Trophoblast cell (in vitro differentiated cells and primary cell): ENCODE results near the gene PRR23B.

ENCODE experiments used
- DNase-seq, 2 donors: peaks; one replicate each; pipeline ENCODE4 v3.0.0-alpha.2; 2016
- H2AFZ ChIP-seq: 2 replicates; pipeline ENCODE4 v1.6.1; 2013; ENCODE audit warnings: low read length, moderate library complexity, mild to moderate bottlenecking; ENCODE audit not compliant: insufficient read depth, poor library complexity
- H2AK5ac ChIP-seq: 2 replicates; pipeline ENCODE4 v1.6.1; 2013; ENCODE audit warnings: mild to moderate bottlenecking, low read length
- H2BK120ac ChIP-seq: 2 replicates; pipeline ENCODE4 v1.6.1; 2013; ENCODE audit warnings: low read length, mild to moderate bottlenecking, moderate library complexity; ENCODE audit not compliant: insufficient read depth, poor library complexity
- H2BK12ac ChIP-seq: 2 replicates; pipeline ENCODE4 v1.6.1; 2013; ENCODE audit warnings: mild to moderate bottlenecking, low read length, moderate library complexity
- H2BK5ac ChIP-seq: 2 replicates; pipeline ENCODE4 v1.6.1; 2013; ENCODE audit warnings: low read length, low read depth, moderate library complexity, mild to moderate bottlenecking; ENCODE audit not compliant: poor library complexity
- H3K14ac ChIP-seq: 2 replicates; pipeline ENCODE4 v1.6.1; 2013; ENCODE audit warnings: mild to moderate bottlenecking, low read length
- H3K18ac ChIP-seq: 2 replicates; pipeline ENCODE4 v1.6.1; 2013; ENCODE audit warnings: mild to moderate bottlenecking, low read length
- H3K23ac ChIP-seq: 2 replicates; pipeline ENCODE4 v1.6.1; 2013; ENCODE audit warnings: low read length
- H3K27ac ChIP-seq: 2 replicates; pipeline ENCODE4 v1.5.1; 2013; ENCODE audit warnings: low read depth, mild to moderate bottlenecking, inconsistent platforms, low read length, moderate library complexity
- H3K27me3 ChIP-seq: 2 replicates; pipeline ENCODE4 v1.6.1; 2013; ENCODE audit warnings: inconsistent platforms, mild to moderate bottlenecking, low read length, moderate library complexity; ENCODE audit not compliant: insufficient read depth
- H3K36me3 ChIP-seq, 2 experiments: 1 replicate in 1 of 2; 2 replicates in 1 of 2; pipeline ENCODE4 v1.6.1; 2013; ENCODE audit warnings: low read length in 2 of 2, mild to moderate bottlenecking in 2 of 2, moderate library complexity in 1 of 2; ENCODE audit not compliant: insufficient read depth in 2 of 2, control insufficient read depth in 1 of 2
- H3K4ac ChIP-seq: 2 replicates; pipeline ENCODE4 v1.6.1; 2013; ENCODE audit warnings: low read depth, mild to moderate bottlenecking, low read length, moderate library complexity
- H3K4me1 ChIP-seq, 2 experiments: 1 replicate in 1 of 2; 2 replicates in 1 of 2; pipeline ENCODE4 v1.6.1; 2013; ENCODE audit warnings: low read length in 2 of 2, mild to moderate bottlenecking in 2 of 2, moderate library complexity in 1 of 2; ENCODE audit not compliant: insufficient read depth in 2 of 2, control insufficient read depth in 1 of 2
- H3K4me2 ChIP-seq: 2 replicates; pipeline ENCODE4 v1.6.1; 2013; ENCODE audit warnings: inconsistent platforms, mild to moderate bottlenecking, low read length, moderate library complexity
- H3K4me3 ChIP-seq: 2 replicates; pipeline ENCODE4 v1.5.1; 2013; ENCODE audit warnings: mild to moderate bottlenecking, low read depth, low read length, inconsistent platforms
- H3K79me1 ChIP-seq: one replicate; pipeline ENCODE4 v1.6.1; 2013; ENCODE audit warnings: low read length
- H3K79me2 ChIP-seq: 2 replicates; pipeline ENCODE4 v1.6.1; 2013; ENCODE audit warnings: low read length, mild to moderate bottlenecking; ENCODE audit not compliant: control insufficient read depth, insufficient read depth, poor library complexity
- H3K9ac ChIP-seq: 2 replicates; pipeline ENCODE4 v1.6.1; 2013; ENCODE audit warnings: mild to moderate bottlenecking, low read length
- H3K9me3 ChIP-seq: 2 replicates; pipeline ENCODE4 v1.6.1; 2013; ENCODE audit warnings: low read depth, mild to moderate bottlenecking, control low read depth, inconsistent platforms, low read length; ENCODE audit not compliant: insufficient read depth
- H4K12ac ChIP-seq: 2 replicates; pipeline ENCODE4 v1.6.1; 2013; ENCODE audit warnings: low read depth, mild to moderate bottlenecking, low read length, moderate library complexity
- H4K8ac ChIP-seq: 2 replicates; pipeline ENCODE4 v1.6.1; 2013; ENCODE audit warnings: low read depth, mild to moderate bottlenecking, low read length, moderate library complexity
- H4K91ac ChIP-seq: one replicate; pipeline ENCODE4 v1.6.1; 2013; ENCODE audit warnings: low read depth, mild to moderate bottlenecking, low read length, moderate library complexity
- WGBS: extraction: QIAGEN DNeasy Blood & Tissue Kit; methylation state at CpG from one replicate; pipeline ENCODE4 v1.1.7; 2013; ENCODE audit warnings: missing lambda C conversion rate; ENCODE audit not compliant: insufficient read length, insufficient coverage; ENCODE audit errors: extremely low coverage; 5-methylcytosine and 5-hydroxymethylcytosine counted together

PRR23B gene

GRCh38 chr3:138972941-138973340, 47.8 kb downstream of the PRR23B start:
- Histone ChIP-seq H3K27ac (no peak overlapping the region), H4K12ac (no peak overlapping the region), H3K9me3 (peaks cover 3% of the 10 kb centered on the region), H2BK5ac (no peak overlapping the region), H2BK120ac (no peak overlapping the region), H2BK12ac (no peak overlapping the region), H3K4me3 (no peak overlapping the region), H3K4me2 (no peak overlapping the region), H3K27me3 (no peaks in the 10 kb centered on the region), H3K79me2 (no peaks in the 10 kb centered on the region), H2AFZ (no peak overlapping the region), H3K9ac (no peak overlapping the region), H4K91ac (no peak overlapping the region), H3K36me3 (no peaks in the 10 kb centered on the region), H3K4ac (no peak overlapping the region), H3K14ac (no peak overlapping the region), H4K8ac (no peak overlapping the region), H3K23ac (no peak overlapping the region), H2AK5ac (no peak overlapping the region), H3K18ac (no peak overlapping the region), H3K4me1 (no peaks in the 10 kb centered on the region), H3K79me1 (no peaks in the 10 kb centered on the region)
- WGBS = no CpG with 5 or more reads among the region's 5 CpGs
- DNase-seq = no peak

GRCh38 chr3:138971766-138972320, 48.9 kb downstream of the PRR23B start:
- no peaks in the 10 kb centered on the region for H3K27me3 ChIP-seq
- H3K79me2 ChIP-seq = no peaks in the 10 kb centered on the region
- no peak overlapping the region for H3K4ac ChIP-seq
- no peak for DNase-seq
- H2BK120ac ChIP-seq = no peak overlapping the region
- H3K4me3 ChIP-seq = no peak overlapping the region
- no peak overlapping the region for H3K9ac ChIP-seq
- H4K12ac ChIP-seq = no peak overlapping the region
- H3K9me3 ChIP-seq = peaks cover 3% of the 10 kb centered on the region
- H3K79me1 ChIP-seq = no peaks in the 10 kb centered on the region
- H3K4me2 ChIP-seq = no peak overlapping the region
- WGBS = no CpG with 5 or more reads among the region's 6 CpGs
- H3K18ac ChIP-seq = no peak overlapping the region
- H3K14ac ChIP-seq = no peak overlapping the region
- no peak overlapping the region for H4K91ac ChIP-seq
- H2BK5ac ChIP-seq = no peak overlapping the region
- H2AFZ ChIP-seq = no peak overlapping the region
- no peaks in the 10 kb centered on the region for H3K36me3 ChIP-seq
- no peak overlapping the region for H3K27ac ChIP-seq
- no peak overlapping the region for H3K23ac ChIP-seq
- H4K8ac ChIP-seq = no peak overlapping the region
- H2BK12ac ChIP-seq = no peak overlapping the region
- H3K4me1 ChIP-seq = no peaks in the 10 kb centered on the region
- H2AK5ac ChIP-seq = no peak overlapping the region
